ENCODE measurements around the gene IBA57.

The IBA57 gene

GRCh38 chr1:228194921-228195812 is 29.6 kb downstream of the IBA57 start:
- no peak for FAIRE-seq

GRCh38 chr1:228197555-228198147 is 32.0 kb downstream of the IBA57 start:
- FAIRE-seq: no peak

- FAIRE-seq: no peak
These were observed 33.5 kb downstream of the IBA57 start for GRCh38 chr1:228198977-228199590.

GRCh38 chr1:228204958-228205357 is 39.4 kb downstream of the IBA57 start:
- no peak for FAIRE-seq

GRCh38 chr1:228205526-228206436 is 40.2 kb downstream of the IBA57 start:
- no peak for FAIRE-seq

GRCh38 chr1:228206582-228207351 is 41.2 kb downstream of the IBA57 start:
- FAIRE-seq: no peak

- no peak for FAIRE-seq
These were observed 41.8 kb downstream of the IBA57 start for GRCh38 chr1:228207381-228207810.

GRCh38 chr1:228207851-228208821 is 42.5 kb downstream of the IBA57 start, which contains the start of gene OBSCN:
Gene OBSCN, plus strand, starts transcription at chr1:228208044. Its CDS starts 3,740 bp downstream, at chr1:228211784.
- FAIRE-seq: no peak

- FAIRE-seq: no peak
These were observed 43.4 kb downstream of the IBA57 start for GRCh38 chr1:228208831-228209551.

- no peak for FAIRE-seq
These were observed 44.1 kb downstream of the IBA57 start for GRCh38 chr1:228209657-228210056.

GRCh38 chr1:228210076-228210651 is 44.6 kb downstream of the IBA57 start:
- FAIRE-seq: no peak

- FAIRE-seq: no peak
These were observed 45.3 kb downstream of the IBA57 start for GRCh38 chr1:228210712-228211530.

GRCh38 chr1:228211531-228212414 is 46.2 kb downstream of the IBA57 start:
- no peak for FAIRE-seq

GRCh38 chr1:228212415-228212965 is 46.9 kb downstream of the IBA57 start:
- no peak for FAIRE-seq

GRCh38 chr1:228212966-228213844 is 47.6 kb downstream of the IBA57 start:
- no peak for FAIRE-seq
